IPS-20b (cell line): Measurements from ENCODE around the gene CNTN5.

Experiments
- H3K27ac ChIP-seq: one replicate; pipeline ENCODE4 v1.5.1; 2013; ENCODE audit warnings: low read length
- H3K27me3 ChIP-seq: 2 replicates; pipeline ENCODE4 v1.6.1; 2013; ENCODE audit warnings: mild to moderate bottlenecking, low read length, inconsistent platforms; ENCODE audit not compliant: insufficient read depth
- H3K36me3 ChIP-seq: 2 replicates; pipeline ENCODE4 v1.6.1; 2013; ENCODE audit warnings: low read depth, mild to moderate bottlenecking, inconsistent platforms, low read length, moderate library complexity; ENCODE audit not compliant: insufficient read depth
- H3K4me1 ChIP-seq: 2 replicates; pipeline ENCODE4 v1.6.1; 2013; ENCODE audit warnings: mild to moderate bottlenecking, control low read depth, inconsistent platforms, low read length, moderate library complexity; ENCODE audit not compliant: insufficient read depth
- H3K4me3 ChIP-seq: 2 replicates; pipeline ENCODE4 v1.5.1; 2013; ENCODE audit warnings: mild to moderate bottlenecking, low read length, inconsistent platforms
- H3K9ac ChIP-seq: 2 replicates; pipeline ENCODE4 v1.6.1; 2013; ENCODE audit warnings: low read depth, mild to moderate bottlenecking, inconsistent platforms, low read length, moderate library complexity
- H3K9me3 ChIP-seq: 2 replicates; pipeline ENCODE4 v1.6.1; 2013; ENCODE audit warnings: mild to moderate bottlenecking, low read depth, low read length, inconsistent platforms; ENCODE audit not compliant: insufficient read depth

Gene CNTN5

DNA sequence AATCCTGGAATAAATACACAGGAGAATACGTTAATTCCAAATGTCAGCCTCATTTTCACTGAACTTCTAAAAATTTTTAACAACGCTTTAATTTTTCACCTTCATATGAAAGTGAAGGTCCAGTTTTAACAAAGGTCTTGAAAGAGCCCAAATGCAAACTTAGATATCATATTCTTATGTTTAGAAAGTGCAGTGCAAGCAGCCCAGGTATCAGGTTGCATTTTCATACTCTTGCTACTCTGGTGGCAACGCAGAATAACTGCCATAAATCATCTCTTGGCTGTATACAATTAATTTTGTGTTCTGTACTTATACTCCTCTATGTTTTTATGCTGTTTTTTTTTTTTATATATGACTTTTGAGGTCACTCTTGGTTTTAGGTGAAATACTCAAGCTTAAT lies 1169.6 kb downstream of the CNTN5 start:
- Histone ChIP-seq H3K4me3 (no peak overlapping the region), H3K9ac (no peak overlapping the region)

DNA sequence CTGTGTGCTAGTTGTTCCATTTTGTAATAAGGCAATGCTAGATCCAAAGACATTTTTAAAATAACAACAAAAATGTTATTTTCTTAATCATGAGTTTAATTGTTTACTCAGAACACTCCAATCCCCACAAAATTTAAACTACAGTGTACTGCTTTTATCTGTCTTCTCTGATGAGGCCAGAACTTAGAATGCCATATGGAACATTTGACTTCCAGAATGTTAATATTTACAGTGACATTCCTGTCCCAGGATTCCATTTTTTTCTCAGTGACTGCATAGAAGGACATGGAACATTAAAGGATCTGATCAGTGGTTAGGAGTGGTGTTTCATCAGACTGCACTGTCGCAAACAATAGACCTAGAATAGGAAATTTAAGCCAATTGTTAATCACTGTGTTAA lies 1171.4 kb downstream of the CNTN5 start:
- Histone ChIP-seq H3K4me1 (peaks cover 8% of the 10 kb centered on the region; the same call in 1 of the 2 replicates), H3K4me3 (no peak overlapping the region), H3K27me3 (no peaks in the 10 kb centered on the region), H3K9ac (no peak overlapping the region), H3K36me3 (no peaks in the 10 kb centered on the region), H3K27ac (no peak overlapping the region), H3K9me3 (no peaks in the 10 kb centered on the region)

More for the DNA sequence above, 1169.6 kb downstream of the CNTN5 start:
- Histone ChIP-seq H3K27me3 (no peaks in the 10 kb centered on the region), H3K36me3 (no peaks in the 10 kb centered on the region), H3K4me1 (peaks cover 9% of the 10 kb centered on the region; the same call in 1 of the 2 replicates), H3K27ac (no peak overlapping the region), H3K9me3 (no peaks in the 10 kb centered on the region)

DNA sequence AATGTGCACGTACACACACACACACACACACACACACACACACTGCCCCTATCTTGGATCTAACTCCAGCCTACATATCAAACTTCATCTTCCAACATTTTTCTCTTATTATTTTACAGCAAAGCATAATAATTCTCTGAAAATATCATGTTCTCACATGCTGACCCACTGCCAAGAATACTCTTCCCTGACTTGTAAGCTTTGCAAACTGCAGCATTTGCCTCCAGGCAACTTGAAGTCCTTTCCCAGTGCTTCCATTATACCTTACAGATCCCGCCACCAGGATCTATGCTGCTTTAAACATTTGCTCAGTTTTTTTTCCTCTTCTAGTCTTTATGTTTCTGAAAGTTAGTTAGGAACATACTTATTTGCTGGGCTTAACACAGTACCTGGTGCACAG lies 1183.0 kb downstream of the CNTN5 start:
- Histone ChIP-seq H3K9ac (no peak overlapping the region), H3K36me3 (no peaks in the 10 kb centered on the region), H3K9me3 (no peaks in the 10 kb centered on the region), H3K4me3 (no peak overlapping the region), H3K27me3 (no peaks in the 10 kb centered on the region), H3K4me1 (no peaks in the 10 kb centered on the region), H3K27ac (no peak overlapping the region)

DNA sequence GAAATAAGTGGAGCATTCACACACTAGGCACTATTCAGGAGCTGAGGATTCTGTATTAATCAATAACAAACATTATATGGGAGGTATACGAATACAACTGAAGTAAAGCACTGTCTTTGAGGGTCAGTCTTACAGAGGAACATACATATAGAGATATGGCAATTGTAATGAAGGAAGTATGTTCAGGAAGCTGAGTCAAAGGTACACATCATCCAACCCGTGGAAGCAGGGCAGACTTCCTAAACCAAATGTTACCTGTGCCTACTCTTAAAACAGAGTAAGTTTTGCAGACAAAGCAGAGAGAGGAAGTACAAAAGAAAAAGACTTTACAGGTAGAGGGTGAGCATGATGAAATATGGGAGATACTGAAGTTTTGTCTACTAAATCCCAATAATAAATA lies 1185.2 kb downstream of the CNTN5 start:
- H3K27ac ChIP-seq: no peak overlapping the region

DNA sequence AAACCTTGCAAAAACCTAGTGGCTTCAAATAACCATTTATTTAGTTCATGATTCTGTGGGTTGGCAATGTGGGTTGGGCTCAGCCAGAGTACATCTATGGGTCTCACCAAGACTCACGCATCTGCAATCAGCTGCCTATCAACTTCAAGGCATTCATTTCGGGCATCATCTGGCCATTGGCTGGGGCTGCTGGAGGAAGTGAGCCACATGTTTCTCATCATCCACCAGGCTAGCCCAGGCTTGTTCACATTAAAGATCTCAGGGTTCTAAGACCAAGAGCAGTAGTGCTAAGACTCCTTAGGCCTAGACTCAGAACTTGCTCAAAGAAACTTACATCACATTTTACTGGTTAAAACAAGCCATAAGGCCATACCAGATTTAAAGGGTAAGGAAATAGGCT lies 1187.5 kb downstream of the CNTN5 start:
- Histone ChIP-seq H3K9ac (no peak overlapping the region), H3K27me3 (no peaks in the 10 kb centered on the region), H3K27ac (no peak overlapping the region), H3K4me3 (no peak overlapping the region), H3K9me3 (no peaks in the 10 kb centered on the region), H3K36me3 (no peaks in the 10 kb centered on the region), H3K4me1 (no peaks in the 10 kb centered on the region)

More for the DNA sequence above, 1185.2 kb downstream of the CNTN5 start:
- Histone ChIP-seq H3K9ac (no peak overlapping the region), H3K36me3 (no peaks in the 10 kb centered on the region), H3K9me3 (no peaks in the 10 kb centered on the region), H3K4me1 (no peaks in the 10 kb centered on the region), H3K27me3 (no peaks in the 10 kb centered on the region), H3K4me3 (no peak overlapping the region)

DNA sequence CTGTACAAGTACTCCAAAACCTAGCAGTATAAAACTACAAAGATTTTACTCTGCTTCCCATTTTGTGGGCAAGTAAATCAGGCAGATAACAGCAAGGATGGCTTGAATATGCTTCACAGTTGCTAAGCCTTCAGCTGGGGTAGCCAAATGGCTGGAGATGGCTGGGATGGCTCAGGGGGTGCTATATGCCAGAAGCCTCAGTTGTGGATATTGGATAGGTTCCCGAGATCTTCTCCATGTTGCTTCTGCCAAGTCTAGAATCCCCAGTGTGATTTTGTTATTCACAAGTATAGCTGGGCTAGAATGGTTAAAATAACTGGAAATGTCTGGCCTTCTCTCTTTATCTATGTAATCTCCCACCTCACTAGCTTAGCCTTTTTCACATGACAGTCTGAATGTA lies 1194.0 kb downstream of the CNTN5 start:
- Histone ChIP-seq H3K36me3 (no peaks in the 10 kb centered on the region), H3K9me3 (no peaks in the 10 kb centered on the region), H3K9ac (no peak overlapping the region), H3K27me3 (no peaks in the 10 kb centered on the region), H3K4me3 (no peak overlapping the region), H3K4me1 (no peaks in the 10 kb centered on the region), H3K27ac (no peak overlapping the region)

DNA sequence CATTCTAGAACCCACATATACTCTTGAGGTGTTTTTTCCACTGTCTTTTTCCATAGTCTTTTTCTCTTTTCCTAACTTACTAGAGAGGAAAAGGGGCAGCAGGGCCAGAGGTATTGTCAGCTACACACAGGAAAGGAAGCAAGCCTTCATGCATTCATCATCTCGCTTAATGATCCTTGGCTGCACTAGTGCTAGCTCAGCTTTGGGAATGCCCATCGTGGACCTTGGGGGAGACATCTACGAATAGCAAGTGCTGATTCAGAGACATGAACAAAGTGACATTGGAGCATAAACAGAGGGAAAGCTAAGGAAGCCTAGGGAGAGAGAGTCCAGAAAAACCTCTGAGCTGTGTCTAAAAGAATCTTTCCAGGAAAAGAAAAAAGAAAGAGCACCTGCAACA lies 1200.1 kb downstream of the CNTN5 start:
- Histone ChIP-seq H3K27me3 (no peaks in the 10 kb centered on the region), H3K4me3 (no peak overlapping the region), H3K9me3 (no peaks in the 10 kb centered on the region), H3K36me3 (no peaks in the 10 kb centered on the region), H3K27ac (no peak overlapping the region), H3K9ac (no peak overlapping the region), H3K4me1 (peaks cover 10% of the 10 kb centered on the region)

DNA sequence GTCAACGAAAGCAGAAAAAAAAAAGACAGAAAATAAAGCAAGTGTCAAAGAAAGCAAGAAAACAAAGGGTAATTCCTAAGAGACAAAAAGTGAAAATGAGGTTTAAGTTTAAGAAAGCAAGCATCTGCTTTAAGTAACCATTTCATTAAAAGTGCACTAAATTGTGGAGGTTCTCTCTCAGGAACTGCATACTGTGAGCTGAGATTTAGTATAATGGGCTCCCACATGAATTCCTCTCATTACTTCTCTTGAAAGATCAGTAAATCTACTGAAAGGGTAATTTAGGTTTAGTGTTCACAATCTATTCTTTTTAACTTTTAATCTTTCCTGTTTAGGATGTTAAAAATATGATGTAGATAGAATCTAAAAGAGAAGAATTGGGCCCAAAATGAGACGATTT lies 1201.0 kb downstream of the CNTN5 start:
- Histone ChIP-seq H3K4me1 (peaks cover 10% of the 10 kb centered on the region), H3K27ac (no peak overlapping the region), H3K36me3 (no peaks in the 10 kb centered on the region), H3K4me3 (no peak overlapping the region), H3K9me3 (no peaks in the 10 kb centered on the region), H3K9ac (0 out of 2 replicates have a peak overlapping the region, but pooled peaks have one; percentile 21), H3K27me3 (no peaks in the 10 kb centered on the region)

DNA sequence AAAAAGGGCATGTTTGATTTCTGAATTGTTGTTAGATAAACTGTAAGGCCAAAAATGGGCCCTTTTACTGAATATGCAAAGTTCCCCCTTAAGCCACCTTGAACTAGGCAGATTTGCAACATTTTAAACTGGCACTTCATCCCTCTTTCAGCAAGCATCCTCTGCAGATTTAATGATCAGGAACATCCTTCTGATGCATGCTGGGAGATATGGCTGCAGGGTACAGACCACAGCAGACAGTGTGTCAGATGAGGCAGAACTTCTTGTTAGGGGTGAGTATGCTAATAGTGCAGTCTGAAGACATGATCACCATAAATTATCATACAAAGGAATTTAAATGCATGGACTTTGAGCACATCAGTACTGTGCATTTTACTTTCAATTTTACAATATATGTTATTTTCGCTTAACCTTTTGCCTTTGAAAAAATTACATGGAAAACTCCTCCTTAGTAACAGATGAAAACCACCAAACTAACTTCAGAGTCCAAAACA lies 1203.8 kb downstream of the CNTN5 start:
- H3K36me3 ChIP-seq: no peaks in the 10 kb centered on the region

DNA sequence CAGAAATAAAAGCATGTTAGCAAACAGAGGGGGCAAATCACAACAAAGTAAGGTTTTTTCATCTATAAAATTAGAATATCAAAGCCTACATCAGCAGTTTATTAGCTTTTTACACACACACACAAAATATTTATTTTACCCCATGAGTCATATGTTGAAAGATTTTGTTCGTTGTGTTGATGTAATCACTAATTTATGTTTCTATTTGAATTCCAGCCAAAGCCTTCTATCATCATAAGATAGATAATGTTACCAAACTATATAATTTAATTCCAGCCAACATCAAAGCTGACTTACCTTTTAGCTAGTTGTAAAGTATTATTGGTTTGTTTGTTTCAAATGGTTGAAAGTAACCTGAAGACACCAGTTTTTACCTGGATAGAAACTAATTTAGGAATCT lies 1208.3 kb downstream of the CNTN5 start:
- no peaks in the 10 kb centered on the region; the same call in 1 of the 2 replicates for H3K4me1 ChIP-seq
- H3K27me3 ChIP-seq: no peaks in the 10 kb centered on the region
- H3K27ac ChIP-seq: no peak overlapping the region
- no peak overlapping the region for H3K4me3 ChIP-seq
- H3K36me3 ChIP-seq: no peaks in the 10 kb centered on the region
- no peak overlapping the region for H3K9ac ChIP-seq
- no peaks in the 10 kb centered on the region for H3K9me3 ChIP-seq

More for the DNA sequence above, 1203.8 kb downstream of the CNTN5 start:
- Histone ChIP-seq H3K4me1 (peaks cover 10% of the 10 kb centered on the region), H3K27ac (no peak overlapping the region), H3K4me3 (no peak overlapping the region), H3K9me3 (no peaks in the 10 kb centered on the region), H3K27me3 (no peaks in the 10 kb centered on the region), H3K9ac (no peak overlapping the region)

DNA sequence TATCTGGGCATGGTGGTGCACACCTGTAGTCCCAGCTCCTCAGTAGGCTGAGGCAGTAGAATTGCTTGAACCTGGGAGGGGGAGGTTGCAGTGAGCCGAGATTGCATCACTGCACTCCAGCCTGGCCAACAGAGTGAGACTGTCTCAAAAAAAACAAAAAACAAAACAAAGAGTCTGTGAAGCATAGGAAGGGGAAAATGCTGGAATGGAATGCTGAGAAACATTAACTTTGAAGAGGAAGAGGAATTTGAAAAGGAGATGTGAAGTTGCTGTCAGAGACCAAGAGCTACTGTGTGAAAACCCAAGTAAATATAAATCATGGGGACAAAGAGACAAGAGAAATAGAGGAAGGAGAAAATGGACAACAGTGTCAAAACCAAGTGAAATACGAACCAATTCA lies 1211.3 kb downstream of the CNTN5 start:
- H3K4me1 ChIP-seq: no peaks in the 10 kb centered on the region
- H3K36me3 ChIP-seq: no peaks in the 10 kb centered on the region
- H3K27ac ChIP-seq: no peak overlapping the region
- no peaks in the 10 kb centered on the region; the same call in 1 of the 2 replicates for H3K9me3 ChIP-seq
- no peak overlapping the region for H3K9ac ChIP-seq
- no peaks in the 10 kb centered on the region for H3K27me3 ChIP-seq
- H3K4me3 ChIP-seq: no peak overlapping the region

DNA sequence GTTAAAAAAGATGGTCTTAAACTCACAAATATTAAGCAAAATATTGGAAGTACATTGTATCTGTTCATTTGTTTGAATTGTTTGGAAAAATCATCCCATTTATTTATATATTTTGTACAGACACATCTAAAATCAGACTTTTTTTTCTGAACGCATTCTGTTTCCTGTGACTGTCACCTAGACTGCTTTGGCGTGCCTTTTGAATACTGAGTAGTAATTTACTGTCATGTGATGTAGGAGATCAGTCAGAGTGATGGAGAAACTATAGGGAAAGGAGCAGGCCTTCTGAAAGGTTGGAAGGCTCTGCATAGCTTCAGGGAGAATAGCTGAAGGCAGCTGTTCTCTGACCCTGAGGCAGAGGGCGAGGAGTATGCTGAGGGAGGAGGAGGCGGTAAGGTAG lies 1214.3 kb downstream of the CNTN5 start:
- H3K9ac ChIP-seq: no peak overlapping the region
- H3K4me1 ChIP-seq: no peaks in the 10 kb centered on the region
- no peak overlapping the region for H3K4me3 ChIP-seq
- no peaks in the 10 kb centered on the region for H3K27me3 ChIP-seq
- H3K9me3 ChIP-seq: no peaks in the 10 kb centered on the region; the same call in 1 of the 2 replicates
- H3K27ac ChIP-seq: no peak overlapping the region
- H3K36me3 ChIP-seq: no peaks in the 10 kb centered on the region
